CD4-positive, CD25-positive, alpha-beta regulatory T cell (primary cell): ENCODE data around the gene PRRT1B. TPM values are rescaled to one million over a fixed set of nuclear protein-coding genes. Genes with fewer than 3 reads are reported as not detected.
A peak's percentile ranks its signal among the peaks of the same experiment; 100 is the strongest.

Experiments
- ATAC-seq, 2 donors: fragments of 150-1000 bp; cut with Tn5 transposase; one replicate each; pipeline ENCODE4 v1.10.0; 2021; ENCODE audit warnings: low read depth in 2 of 2, moderate number of reproducible peaks in 2 of 2, moderate library complexity in 1 of 2
- DNase-seq, 3 donors: peaks; one replicate each; pipeline versions ENCODE4 v3.0.0 to v3.0.0-alpha.2; 2012 to 2022; ENCODE audit warnings: mixed read lengths in 1 of 3
- H3K27ac ChIP-seq: one replicate; pipeline ENCODE4 v1.7.0; 2013; ENCODE audit warnings: mild to moderate bottlenecking, low read length; ENCODE audit not compliant: insufficient read depth, poor library complexity, severe bottlenecking
- H3K27me3 ChIP-seq: one replicate; pipeline ENCODE4 v1.7.0; 2013; ENCODE audit warnings: low read length; ENCODE audit not compliant: control insufficient read depth, insufficient read depth
- H3K36me3 ChIP-seq: one replicate; pipeline ENCODE4 v1.7.0; 2013; ENCODE audit warnings: mild to moderate bottlenecking, low read length, moderate library complexity; ENCODE audit not compliant: control insufficient read depth, insufficient read depth
- H3K4me1 ChIP-seq: 2 replicates; pipeline ENCODE4 v1.7.0; 2013; ENCODE audit warnings: mild to moderate bottlenecking, low read length; ENCODE audit not compliant: insufficient read depth, control insufficient read depth, poor library complexity, severe bottlenecking
- H3K4me3 ChIP-seq: one replicate; pipeline ENCODE4 v1.7.0; 2013; ENCODE audit warnings: low read depth, mild to moderate bottlenecking, low read length, moderate library complexity
- H3K9me3 ChIP-seq, 2 experiments: 1 replicate in 1 of 2; 2 replicates in 1 of 2; pipeline ENCODE4 v1.7.0; 2013; ENCODE audit warnings: low read length in 2 of 2, mild to moderate bottlenecking in 1 of 2, moderate library complexity in 1 of 2; ENCODE audit not compliant: control insufficient read depth in 2 of 2
- H3K27ac Mint-ChIP-seq, 3 donors: one replicate each; pipeline ENCODE4 v1.8.0; 2020 to 2022; ENCODE audit warnings: mild to moderate bottlenecking in 3 of 3, mixed read lengths in 3 of 3, moderate library complexity in 2 of 3
- H3K27me3 Mint-ChIP-seq: one replicate; pipeline ENCODE4 v1.8.0; 2022; ENCODE audit warnings: mild to moderate bottlenecking, mixed read lengths
- H3K36me3 Mint-ChIP-seq: one replicate; pipeline ENCODE4 v1.8.0; 2020; ENCODE audit warnings: mixed read lengths
- H3K4me1 Mint-ChIP-seq, 4 donors: one replicate each; pipeline ENCODE4 v1.8.0; 2020 to 2022; ENCODE audit warnings: mixed read lengths in 4 of 4, mild to moderate bottlenecking in 1 of 4
- H3K4me3 Mint-ChIP-seq, 4 donors: one replicate each; pipeline ENCODE4 v1.8.0; 2020 to 2022; ENCODE audit warnings: mild to moderate bottlenecking in 4 of 4, mixed read lengths in 4 of 4, moderate library complexity in 3 of 4
- H3K9me3 Mint-ChIP-seq, 7 donors: one replicate each; pipeline ENCODE4 v1.8.0; 2020 to 2022; ENCODE audit warnings: mixed read lengths in 7 of 7, mild to moderate bottlenecking in 3 of 7, moderate library complexity in 2 of 7
- polyA plus RNA-seq, 4 donors: library from polyadenylated mRNA; unstranded; fragments of 300-500 nt; fragmentation: Illumina TruSeq; gene quantifications; one replicate each; pipeline ENCODE4 v1.2.3, GENCODE V29; 2021
- total RNA-seq: library from RNA; stranded (reverse); gene quantifications from one replicate; pipeline ENCODE4 v1.2.3, GENCODE V29; 2022

The PRRT1B gene
- total and polyA plus RNA-seq, 5 donors from 2014 or later, result not detected

DNA sequence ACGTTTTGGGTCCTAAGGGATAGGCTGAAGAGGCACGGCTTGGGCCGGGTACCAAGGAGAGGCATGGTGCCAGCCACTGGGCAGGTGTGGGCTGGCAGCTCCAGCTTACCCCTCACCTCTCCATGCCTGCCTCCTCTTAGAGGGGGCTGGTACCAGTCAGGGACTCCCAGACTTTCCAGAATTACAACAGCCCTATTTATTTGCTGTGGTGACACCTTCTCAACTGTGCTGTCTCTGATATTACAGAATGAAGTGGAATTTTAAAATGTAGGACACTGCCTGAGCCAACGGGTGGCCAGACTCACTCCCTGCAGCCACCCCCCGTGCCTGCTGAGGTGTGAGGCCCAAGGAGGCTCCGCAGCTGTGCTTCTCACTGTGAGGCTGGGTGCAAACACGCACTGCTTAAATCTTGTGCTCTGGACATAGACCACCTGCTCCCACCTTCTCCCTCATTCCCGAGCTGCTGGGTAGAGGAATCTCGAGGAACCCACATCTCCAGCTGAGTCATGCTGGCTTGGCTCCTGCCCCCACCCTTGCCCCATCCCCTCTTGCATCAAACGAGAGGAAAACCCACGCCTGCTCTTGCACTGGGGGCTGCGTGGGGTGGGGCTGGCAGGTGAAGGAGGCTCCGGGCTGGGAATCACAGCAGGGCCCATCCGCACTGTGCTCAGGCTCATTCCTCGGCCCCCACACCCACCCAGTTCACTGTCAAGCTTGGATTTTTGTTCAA lies 47.9 kb downstream of the PRRT1B start:
- H3K27me3 Mint-ChIP-seq, result no peaks in the 10 kb centered on the region
- peaks cover 18% of the 10 kb centered on the region for H3K4me1 ChIP-seq
- no peaks in the 10 kb centered on the region for H3K36me3 Mint-ChIP-seq
- H3K27ac Mint-ChIP-seq, result peak overlapping the region in 1 of 3 donors; percentile 38
- H3K4me1 Mint-ChIP-seq, result peaks cover 0 to 22% (median 12%) of the 10 kb centered on the region in 4 donors
- peaks cover 52% of the 10 kb centered on the region for H3K36me3 ChIP-seq
- no peak overlapping the region for H3K27ac ChIP-seq
- H3K9me3 Mint-ChIP-seq, result no peaks in the 10 kb centered on the region
- no peaks in the 10 kb centered on the region for H3K9me3 ChIP-seq
- no peaks in the 10 kb centered on the region for H3K27me3 ChIP-seq
- DNase-seq (no peak), ATAC-seq (no peak)
- H3K4me3 Mint-ChIP-seq, result peak overlapping the region in 1 of 4 donors; percentile 33
- H3K4me3 ChIP-seq, result no peak overlapping the region

DNA sequence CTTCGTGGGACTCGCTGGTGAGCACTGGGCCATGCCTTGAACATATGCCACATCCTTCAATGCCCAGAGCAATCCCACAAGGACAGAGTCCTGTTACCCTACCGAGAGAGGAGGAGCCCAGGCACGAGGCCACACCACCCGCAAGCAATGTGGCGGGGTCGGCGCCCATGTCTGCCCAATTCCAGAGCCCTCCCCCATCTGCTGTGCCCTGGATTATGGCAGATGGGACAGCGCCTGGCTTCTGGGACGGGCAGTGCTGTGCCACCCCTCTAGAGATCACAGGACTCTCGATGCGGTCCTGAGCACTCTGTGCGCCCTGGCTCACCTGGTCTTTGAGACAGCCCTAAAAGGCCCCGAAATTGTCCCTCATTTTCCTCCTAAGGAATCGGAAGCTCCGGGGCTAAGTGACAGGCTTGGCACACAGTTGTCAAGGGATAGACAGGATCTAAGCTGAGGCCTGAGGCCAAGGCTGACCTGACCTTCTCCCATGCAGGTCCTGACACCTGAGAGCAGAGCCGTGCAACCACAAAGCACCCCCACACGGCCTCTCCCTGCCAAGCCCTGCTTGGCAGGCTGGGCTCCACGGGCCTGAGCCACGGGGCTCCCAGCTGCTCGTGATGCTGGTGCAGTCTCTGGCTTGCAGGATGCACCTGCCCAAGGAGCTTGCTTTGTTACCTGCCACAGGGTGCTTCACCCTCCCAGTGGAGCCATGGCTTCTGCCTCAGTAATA lies 48.8 kb downstream of the PRRT1B start:
- Histone ChIP-seq H3K9me3 (no peaks in the 10 kb centered on the region), H3K4me1 (peaks cover 18% of the 10 kb centered on the region), H3K4me3 (no peak overlapping the region), H3K36me3 (peaks cover 52% of the 10 kb centered on the region), H3K27ac (no peak overlapping the region), H3K27me3 (no peaks in the 10 kb centered on the region)
- DNase-seq (no peak), ATAC-seq (no peak)
- Mint-ChIP-seq H3K4me1 (peaks cover 0 to 22% (median 12%) of the 10 kb centered on the region in 4 donors), H3K4me3 (no peak overlapping the region), H3K9me3 (no peaks in the 10 kb centered on the region), H3K27ac (peak overlapping the region in 2 of 3 donors; percentile 55 to 76), H3K36me3 (no peaks in the 10 kb centered on the region), H3K27me3 (no peaks in the 10 kb centered on the region)

DNA sequence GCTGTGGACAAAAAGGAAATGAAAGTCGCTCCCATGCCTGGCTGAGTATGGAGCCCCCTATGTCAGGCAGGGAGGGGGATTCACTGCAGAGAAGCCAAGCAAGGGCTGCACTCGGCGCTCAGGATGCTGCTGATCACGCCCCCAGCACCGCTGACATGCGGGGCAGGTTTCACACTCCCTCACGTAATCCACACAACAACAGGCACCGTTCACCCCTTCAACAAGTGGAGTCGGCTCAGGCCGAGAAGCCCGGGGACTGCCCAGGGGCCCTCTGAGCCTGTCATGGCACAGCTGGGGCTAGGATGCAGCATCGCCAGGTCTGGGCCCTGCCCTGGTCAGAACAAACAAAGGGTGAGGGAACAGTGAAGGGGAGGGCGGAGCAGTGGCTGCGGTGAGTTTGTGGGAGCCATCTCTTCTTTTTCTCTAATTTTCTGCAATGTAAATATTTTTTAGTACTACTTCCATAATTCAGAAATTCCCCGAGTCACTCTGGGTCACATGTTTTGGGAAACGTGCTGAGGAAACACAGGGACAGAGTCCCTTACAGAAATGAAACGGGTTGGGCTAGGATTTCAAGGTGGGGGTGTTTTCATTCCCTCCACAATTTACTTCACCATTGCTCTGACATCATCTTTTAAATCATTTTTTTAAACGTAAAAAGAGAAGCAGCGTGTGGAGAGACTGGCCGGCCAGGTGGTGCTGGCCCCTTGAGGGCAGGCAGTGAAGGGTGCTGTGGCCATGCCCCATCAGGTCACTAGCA lies 49.8 kb downstream of the PRRT1B start:
- Mint-ChIP-seq H3K36me3 (peaks cover under 1% of the 10 kb centered on the region), H3K9me3 (no peaks in the 10 kb centered on the region), H3K27ac (no peak overlapping the region), H3K27me3 (no peaks in the 10 kb centered on the region), H3K4me3 (no peak overlapping the region), H3K4me1 (peaks cover 0 to 20% (median 11%) of the 10 kb centered on the region in 4 donors)
- H3K27ac ChIP-seq, result no peak overlapping the region
- DNase-seq (no peak), ATAC-seq (no peak)
- no peaks in the 10 kb centered on the region for H3K27me3 ChIP-seq
- peaks cover 15% of the 10 kb centered on the region for H3K4me1 ChIP-seq
- H3K36me3 ChIP-seq, result peaks cover 50% of the 10 kb centered on the region
- no peak overlapping the region for H3K4me3 ChIP-seq
- H3K9me3 ChIP-seq, result no peaks in the 10 kb centered on the region

GRCh38 chr9:131595696-131596429 lies 50.5 kb downstream of the PRRT1B start:
- Histone ChIP-seq H3K27me3 (no peaks in the 10 kb centered on the region), H3K36me3 (peaks cover 55% of the 10 kb centered on the region), H3K4me1 (peaks cover 8% of the 10 kb centered on the region), H3K27ac (no peak overlapping the region), H3K9me3 (no peaks in the 10 kb centered on the region), H3K4me3 (no peak overlapping the region)
- H3K9me3 Mint-ChIP-seq, result no peaks in the 10 kb centered on the region
- DNase-seq (no peak), ATAC-seq (no peak)
- H3K27me3 Mint-ChIP-seq, result no peaks in the 10 kb centered on the region
- H3K27ac Mint-ChIP-seq, result peak overlapping the region in 1 of 3 donors; percentile 11
- H3K36me3 Mint-ChIP-seq, result peaks cover 6% of the 10 kb centered on the region
- peaks cover 0 to 13% (median 7%) of the 10 kb centered on the region in 4 donors for H3K4me1 Mint-ChIP-seq
- no peak overlapping the region for H3K4me3 Mint-ChIP-seq

DNA sequence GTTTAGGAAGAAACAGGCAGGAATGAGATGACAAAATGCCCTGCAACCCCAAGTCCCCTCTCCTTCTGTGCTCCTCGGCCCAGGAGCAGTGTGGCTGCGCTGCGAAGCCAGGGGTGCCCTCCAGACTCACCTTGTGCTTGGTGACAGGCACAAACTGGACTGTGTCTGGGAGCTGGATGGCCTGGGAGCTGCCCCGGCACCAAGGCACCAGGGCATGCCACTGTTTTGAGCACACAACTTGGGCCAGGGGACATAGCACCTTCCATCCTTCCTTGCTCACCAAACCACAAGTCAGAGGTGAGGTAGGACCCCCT lies 51.1 kb downstream of the PRRT1B start:
- H3K36me3 Mint-ChIP-seq, result peaks cover 9% of the 10 kb centered on the region
- no peaks in the 10 kb centered on the region for H3K27me3 Mint-ChIP-seq
- no peaks in the 10 kb centered on the region for H3K9me3 ChIP-seq
- H3K27ac Mint-ChIP-seq, result peak overlapping the region in 2 of 3 donors; percentile 11 to 62
- peaks cover 59% of the 10 kb centered on the region for H3K36me3 ChIP-seq
- ATAC-seq (no peak), DNase-seq (no peak)
- peaks cover 0 to 7% (median 2%) of the 10 kb centered on the region in 4 donors for H3K4me1 Mint-ChIP-seq
- H3K4me3 ChIP-seq, result no peak overlapping the region
- H3K9me3 Mint-ChIP-seq, result no peaks in the 10 kb centered on the region
- H3K27ac ChIP-seq, result no peak overlapping the region
- peaks cover 2% of the 10 kb centered on the region for H3K4me1 ChIP-seq
- no peak overlapping the region for H3K4me3 Mint-ChIP-seq
- no peaks in the 10 kb centered on the region for H3K27me3 ChIP-seq

GRCh38 chr9:131597246-131597645 lies 51.9 kb downstream of the PRRT1B start:
- no peak overlapping the region for H3K4me3 Mint-ChIP-seq
- ATAC-seq (no peak), DNase-seq (no peak)
- peaks cover 15% of the 10 kb centered on the region for H3K36me3 Mint-ChIP-seq
- Histone ChIP-seq H3K4me3 (no peak overlapping the region), H3K9me3 (no peaks in the 10 kb centered on the region), H3K27ac (no peak overlapping the region), H3K4me1 (no peaks in the 10 kb centered on the region), H3K36me3 (peaks cover 68% of the 10 kb centered on the region), H3K27me3 (no peaks in the 10 kb centered on the region)
- no peaks in the 10 kb centered on the region for H3K9me3 Mint-ChIP-seq
- peak overlapping the region in 2 of 3 donors; percentile 62 to 83 for H3K27ac Mint-ChIP-seq
- H3K4me1 Mint-ChIP-seq, result peaks cover 0 to 2% (median 0%) of the 10 kb centered on the region in 4 donors
- H3K27me3 Mint-ChIP-seq, result no peaks in the 10 kb centered on the region

DNA sequence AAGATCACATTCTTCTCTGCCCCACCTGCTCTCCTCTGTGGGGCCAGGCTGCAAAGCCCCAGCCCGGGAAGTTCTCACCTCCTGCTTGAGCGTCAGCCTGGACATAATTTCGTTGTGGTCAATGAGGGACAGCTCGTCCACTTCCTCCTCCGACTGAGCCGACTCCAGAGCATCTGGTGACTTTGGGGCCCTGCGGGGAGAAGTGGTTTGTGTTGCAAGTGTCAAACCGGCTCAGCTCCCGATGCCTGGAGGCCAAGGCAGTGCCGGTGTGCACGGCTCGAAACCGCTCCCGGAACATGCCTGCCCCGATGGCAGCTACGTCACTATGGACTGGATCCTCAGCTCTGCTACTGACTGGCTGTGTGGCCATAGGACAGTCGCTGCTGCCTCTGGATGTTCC lies 52.8 kb downstream of the PRRT1B start:
- Histone ChIP-seq H3K4me1 (no peaks in the 10 kb centered on the region), H3K4me3 (no peak overlapping the region), H3K27me3 (no peaks in the 10 kb centered on the region), H3K9me3 (no peaks in the 10 kb centered on the region), H3K36me3 (peaks cover 77% of the 10 kb centered on the region), H3K27ac (no peak overlapping the region)
- ATAC-seq (no peak), DNase-seq (no peak)
- Mint-ChIP-seq H3K27me3 (no peaks in the 10 kb centered on the region), H3K9me3 (no peaks in the 10 kb centered on the region), H3K4me1 (peaks cover 0 to 2% (median 0%) of the 10 kb centered on the region in 4 donors), H3K4me3 (no peak overlapping the region), H3K36me3 (peaks cover 18% of the 10 kb centered on the region), H3K27ac (no peak overlapping the region)
